Limb (tissue), 2 donors: ENCODE data around the gene ADCY5.
A peak's percentile ranks its signal among the peaks of the same experiment; 100 is the strongest.

ENCODE experiments used
- DNase-seq, 2 donors: peaks; one replicate each; pipeline ENCODE4 v3.0.0-alpha.2; 2016; ENCODE audit errors: extremely low spot score in 2 of 2

The ADCY5 gene

GRCh38 chr3:123287962-123288302, 161.0 kb downstream of the ADCY5 start:
- no peak for DNase-seq

- DNase-seq: no peak
These were observed 161.6 kb downstream of the ADCY5 start for GRCh38 chr3:123287051-123287961.

- DNase-seq: peak; percentile 14 to 69
These were observed 162.4 kb downstream of the ADCY5 start for GRCh38 chr3:123286308-123287023.

GRCh38 chr3:123285931-123286307, 163.0 kb downstream of the ADCY5 start:
- DNase-seq: peak in 1 of 2 donors; percentile 21

- DNase-seq: peak in 1 of 2 donors; percentile 15
These were observed 163.4 kb downstream of the ADCY5 start for GRCh38 chr3:123285479-123285878.

GRCh38 chr3:123285066-123285465, 163.8 kb downstream of the ADCY5 start:
- no peak for DNase-seq

- peak in 1 of 2 donors; percentile 19 for DNase-seq
These were observed 164.4 kb downstream of the ADCY5 start for GRCh38 chr3:123284399-123285010.

- no peak for DNase-seq
These were observed 165.1 kb downstream of the ADCY5 start for GRCh38 chr3:123283657-123284398.

GRCh38 chr3:123283074-123283473, 165.8 kb downstream of the ADCY5 start:
- no peak for DNase-seq

GRCh38 chr3:123282461-123282860, 166.4 kb downstream of the ADCY5 start:
- DNase-seq: no peak

- DNase-seq: no peak
These were observed 167.0 kb downstream of the ADCY5 start for GRCh38 chr3:123281929-123282328.

- no peak for DNase-seq
These were observed 167.5 kb downstream of the ADCY5 start for GRCh38 chr3:123281406-123281805.

GRCh38 chr3:123279121-123279520, 169.8 kb downstream of the ADCY5 start:
- DNase-seq: no peak

GRCh38 chr3:123278446-123278845, 170.4 kb downstream of the ADCY5 start:
- no peak for DNase-seq

- DNase-seq: no peak
These were observed 171.8 kb downstream of the ADCY5 start for GRCh38 chr3:123277106-123277505.

- no peak for DNase-seq
These were observed 172.4 kb downstream of the ADCY5 start for GRCh38 chr3:123276346-123277006.

- no peak for DNase-seq
These were observed 173.2 kb downstream of the ADCY5 start for GRCh38 chr3:123275691-123276090.

GRCh38 chr3:123272547-123272946, 176.3 kb downstream of the ADCY5 start:
- DNase-seq: no peak

GRCh38 chr3:123271466-123272159, 177.3 kb downstream of the ADCY5 start:
- no peak for DNase-seq

GRCh38 chr3:123270818-123271217, 178.1 kb downstream of the ADCY5 start:
- DNase-seq: no peak
